HG02588 (cell line): ENCODE data around the gene TMTC4.

Experiments
- ATAC-seq: cut with Tn5 transposase; IDR thresholded peaks from one replicate; pipeline ENCODE4 v1.9.1; 2021; ENCODE audit warnings: mild to moderate bottlenecking, moderate library complexity; ENCODE audit not compliant: unreplicated experiment

Gene TMTC4

DNA sequence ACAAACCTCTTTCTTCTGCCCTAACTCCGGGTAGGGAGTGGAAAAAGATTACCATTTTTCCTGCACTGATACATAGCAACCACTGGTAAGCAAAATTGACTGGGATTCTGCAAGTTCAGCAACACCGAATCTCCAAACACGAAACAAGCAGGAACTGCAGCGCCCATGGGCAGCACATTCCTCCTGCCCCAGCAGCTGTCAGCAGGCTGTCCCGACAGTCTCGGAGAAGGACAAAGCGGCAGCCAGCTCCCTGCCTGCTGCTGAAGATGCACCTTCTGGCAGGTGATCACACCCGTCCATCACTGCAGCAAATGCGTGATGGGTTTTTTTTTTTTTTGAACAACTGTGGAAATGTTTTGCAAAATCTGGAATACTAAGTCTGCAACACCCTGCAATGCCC, 6.7 kb downstream of the TMTC4 start:
- no peak for ATAC-seq

GRCh38 chr13:100666124-100666523, 8.5 kb downstream of the TMTC4 start:
- no peak for ATAC-seq

DNA sequence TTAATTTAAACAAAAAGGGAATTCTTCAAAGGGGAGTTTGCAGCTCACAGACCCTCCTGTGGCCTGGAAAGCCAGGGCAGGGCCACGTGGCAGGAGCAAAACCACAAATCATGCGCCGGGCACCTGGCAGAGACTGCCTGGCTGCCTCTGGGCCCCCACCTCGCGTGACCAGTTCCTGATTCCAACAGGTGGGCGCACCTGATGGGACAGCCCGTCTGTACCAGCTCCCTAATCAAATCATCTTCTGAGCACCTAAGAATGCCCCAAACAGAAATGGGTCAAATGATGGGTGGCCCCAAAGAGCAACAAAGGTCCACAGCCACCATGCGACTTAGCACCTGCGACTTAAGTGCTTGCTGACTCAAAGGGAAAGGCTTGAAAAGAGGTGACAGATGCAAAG, 9.2 kb downstream of the TMTC4 start:
- no peak for ATAC-seq

DNA sequence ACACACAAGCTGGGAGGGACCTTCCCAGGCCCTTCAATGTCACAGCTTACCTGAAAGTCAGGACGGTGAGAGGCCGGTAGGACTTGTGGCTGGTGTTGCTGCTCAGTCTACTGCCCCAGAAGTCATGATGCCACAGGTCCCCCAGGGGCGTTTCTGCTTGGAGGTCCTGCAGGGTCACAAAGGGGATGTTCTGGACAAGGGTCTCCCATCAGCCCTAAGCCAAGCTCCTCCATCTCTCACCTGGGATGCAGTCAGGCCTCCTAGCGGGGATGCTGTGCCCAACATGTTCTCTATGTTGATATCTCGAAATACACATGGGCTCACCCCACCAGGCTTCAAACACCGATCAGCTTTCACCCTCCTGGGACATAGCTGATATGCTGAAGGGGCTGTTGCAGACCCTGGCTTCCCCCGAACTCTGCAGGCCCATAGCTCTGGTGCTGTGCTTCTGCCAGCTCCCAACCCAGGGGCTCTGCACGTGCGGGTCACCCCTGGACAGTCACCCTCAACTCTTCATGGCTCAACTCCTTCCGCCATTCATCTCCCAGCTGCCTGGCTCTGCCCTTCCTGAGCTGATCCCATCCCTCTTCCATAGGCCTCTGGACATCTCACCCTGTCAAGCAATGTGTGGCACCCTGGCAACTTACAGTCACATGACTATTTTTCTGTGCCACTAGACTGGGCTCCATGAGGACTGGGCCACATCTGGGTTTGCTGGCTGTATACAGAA, 10.3 kb downstream of the TMTC4 start:
- no peak for ATAC-seq

DNA sequence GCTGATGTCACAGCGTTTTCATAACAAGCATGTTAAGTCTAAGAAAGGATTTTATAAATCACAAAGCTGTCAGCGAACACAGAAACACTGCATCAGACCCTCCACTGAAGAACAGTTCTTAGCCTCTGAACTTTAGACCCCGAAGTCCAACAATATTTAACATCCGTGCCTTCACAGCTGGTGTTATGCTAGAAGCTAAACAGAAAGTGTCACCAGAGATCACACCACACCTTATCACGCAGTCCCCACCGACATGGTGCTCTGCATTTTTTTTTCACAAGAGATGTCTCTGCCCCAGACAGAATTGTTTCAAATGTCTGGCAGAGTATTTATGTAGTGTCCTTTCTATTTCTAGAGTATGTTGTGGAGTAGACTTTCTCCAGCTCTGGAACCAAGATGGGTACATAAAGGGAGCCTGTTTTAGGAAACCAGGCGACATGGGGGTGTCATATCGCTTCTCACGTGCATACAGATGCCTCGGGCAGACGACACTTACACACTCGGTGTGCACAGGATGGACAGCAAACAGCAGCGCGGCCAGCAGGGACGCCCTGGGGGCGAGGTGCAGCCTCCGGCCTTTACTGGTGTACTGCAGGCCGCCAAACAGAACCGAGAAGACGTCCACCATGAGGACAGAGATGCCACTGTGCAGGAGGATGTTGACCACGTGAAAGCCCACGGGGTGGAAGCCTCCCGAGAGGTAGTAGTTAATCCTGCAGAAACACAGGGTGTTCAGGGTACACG, 12.0 kb downstream of the TMTC4 start:
- ATAC-seq, result no peak

DNA sequence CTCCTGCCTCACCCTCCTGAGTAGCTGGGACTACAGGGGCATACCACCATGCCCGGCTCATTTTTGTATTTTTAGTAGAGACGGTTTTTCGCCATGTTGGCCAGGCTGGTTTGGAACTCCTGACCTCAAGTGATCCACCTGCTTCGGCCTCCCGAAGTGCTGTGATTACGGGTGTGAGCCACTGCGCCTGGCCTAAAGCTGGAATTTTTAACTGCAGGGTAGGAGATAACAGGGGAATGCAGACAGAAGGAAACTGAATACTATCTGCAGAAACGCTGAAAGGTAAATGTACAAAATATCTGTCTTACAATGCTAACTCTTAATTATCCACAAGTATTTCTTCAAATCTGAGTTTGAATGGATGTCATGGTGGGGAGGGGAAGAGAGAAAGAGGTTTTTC, 13.8 kb downstream of the TMTC4 start:
- ATAC-seq, result no peak

GRCh38 chr13:100659578-100659977, 15.0 kb downstream of the TMTC4 start:
- no peak for ATAC-seq

DNA sequence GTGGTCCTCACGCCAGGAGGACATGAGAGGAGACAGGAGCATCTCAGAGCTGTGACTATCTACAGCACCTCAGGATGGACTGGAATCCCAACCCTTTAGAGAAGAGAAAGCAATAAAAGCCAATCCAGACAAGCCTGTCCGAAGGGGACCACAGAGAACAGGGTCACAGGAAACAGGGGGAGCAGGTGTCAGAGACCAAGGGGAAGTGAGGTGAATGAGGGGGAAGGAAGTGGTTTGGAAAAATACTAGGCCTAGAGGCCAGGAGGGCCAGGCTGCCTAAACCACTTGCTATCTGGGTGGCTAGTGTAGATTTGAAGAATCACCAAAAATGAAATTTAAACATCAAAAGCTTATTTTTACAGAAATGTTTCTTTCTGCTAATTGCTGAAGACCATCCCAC, 16.2 kb downstream of the TMTC4 start:
- ATAC-seq, result no peak

GRCh38 chr13:100657881-100658315, 16.7 kb downstream of the TMTC4 start:
- no peak for ATAC-seq

DNA sequence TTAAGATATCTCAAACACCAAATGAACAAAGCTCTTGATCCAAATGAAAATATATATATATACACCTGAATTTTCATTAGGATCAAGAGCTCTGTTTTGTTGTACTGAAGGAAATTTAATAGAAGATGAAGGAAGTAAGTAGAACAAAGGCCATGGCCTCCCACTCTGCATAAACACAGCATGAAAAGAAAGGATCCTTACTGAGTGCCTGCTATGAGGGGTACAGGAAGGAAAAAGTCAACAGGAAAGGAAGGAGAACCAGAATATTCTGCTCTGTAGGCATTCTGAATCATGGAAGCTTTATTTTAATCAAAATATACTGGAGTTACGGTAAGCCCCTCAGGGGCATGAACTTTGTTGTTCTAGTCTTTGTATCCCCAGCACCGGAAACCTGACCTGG, 22.1 kb downstream of the TMTC4 start:
- no peak for ATAC-seq

DNA sequence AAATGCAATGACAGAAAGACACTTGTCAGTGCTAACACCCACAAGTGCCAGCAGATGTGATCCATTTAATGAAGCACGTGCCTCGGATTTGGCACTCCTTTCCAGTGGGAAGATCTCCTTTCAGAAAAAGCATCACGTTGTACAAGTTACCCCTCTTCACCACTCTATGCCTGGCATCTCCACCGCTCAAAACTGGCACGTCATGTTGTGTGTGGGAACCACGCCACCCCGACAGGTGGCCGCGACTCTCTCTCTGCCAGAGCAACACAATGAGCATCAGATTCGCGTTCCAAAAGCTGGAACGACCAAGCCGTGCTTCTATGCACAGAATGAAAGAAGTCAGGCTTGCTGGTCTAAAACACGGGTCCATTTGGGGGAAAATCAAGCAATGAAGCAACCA, 24.3 kb downstream of the TMTC4 start:
- ATAC-seq, result no peak

GRCh38 chr13:100648354-100648753, 26.2 kb downstream of the TMTC4 start:
- no peak for ATAC-seq

- no peak for ATAC-seq
Observed at GRCh38 chr13:100646871-100647270, 27.7 kb downstream of the TMTC4 start.

DNA sequence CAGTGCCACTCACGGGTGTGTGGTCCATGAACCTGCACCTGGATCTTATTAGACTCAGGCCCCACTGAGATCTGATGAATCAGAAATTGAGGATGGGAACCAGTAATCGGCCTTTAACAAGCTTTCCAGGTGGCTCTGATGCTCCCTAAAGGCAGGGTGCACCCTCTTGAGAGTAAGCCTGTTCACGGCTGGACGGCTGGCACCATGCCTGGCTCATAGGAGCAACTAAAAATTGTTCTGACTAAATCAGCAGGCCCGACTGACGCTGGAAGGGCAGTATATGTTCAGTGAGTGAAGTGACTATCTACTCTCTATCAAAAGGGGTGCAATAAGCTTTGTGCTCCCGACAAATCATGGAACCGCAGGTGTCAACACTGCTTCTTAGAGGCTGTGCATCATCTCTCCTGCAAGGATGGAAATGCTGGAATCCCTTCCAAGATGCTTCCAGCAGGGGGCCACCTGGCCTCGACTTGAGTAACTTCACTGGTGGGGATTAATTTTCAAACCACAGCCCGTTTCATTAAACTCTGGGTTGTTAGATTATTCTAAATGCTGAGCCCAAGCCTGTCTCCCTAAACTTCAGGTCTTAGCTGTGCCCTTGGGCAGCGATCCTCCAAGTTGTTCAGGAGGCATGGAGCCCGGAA, 28.4 kb downstream of the TMTC4 start:
- ATAC-seq, result no peak

DNA sequence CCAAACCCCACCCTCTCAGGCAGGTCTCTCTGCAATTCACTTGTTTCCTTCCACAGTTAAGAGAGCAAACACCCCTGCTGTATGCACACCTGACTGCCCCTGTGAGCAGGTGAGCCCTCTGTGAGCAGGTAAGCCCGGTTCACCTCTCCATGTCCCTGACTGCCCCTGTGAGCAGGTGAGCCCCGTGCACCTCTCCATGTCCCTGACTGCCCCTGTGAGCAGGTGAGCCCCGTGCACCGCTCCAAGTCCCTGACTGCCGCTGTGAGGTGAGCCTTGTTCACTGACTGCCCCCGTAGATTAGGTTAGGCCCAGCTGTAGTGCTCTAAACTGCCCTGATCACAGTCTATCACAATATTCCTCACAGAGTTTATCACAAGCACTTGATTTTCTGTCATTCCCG, 29.2 kb downstream of the TMTC4 start:
- ATAC-seq, result no peak

- no peak for ATAC-seq
Observed at GRCh38 chr13:100644371-100644770, 30.2 kb downstream of the TMTC4 start.

GRCh38 chr13:100637796-100638195, 36.8 kb downstream of the TMTC4 start:
- ATAC-seq, result no peak

- ATAC-seq, result no peak
Observed at GRCh38 chr13:100637380-100637779, 37.2 kb downstream of the TMTC4 start.

DNA sequence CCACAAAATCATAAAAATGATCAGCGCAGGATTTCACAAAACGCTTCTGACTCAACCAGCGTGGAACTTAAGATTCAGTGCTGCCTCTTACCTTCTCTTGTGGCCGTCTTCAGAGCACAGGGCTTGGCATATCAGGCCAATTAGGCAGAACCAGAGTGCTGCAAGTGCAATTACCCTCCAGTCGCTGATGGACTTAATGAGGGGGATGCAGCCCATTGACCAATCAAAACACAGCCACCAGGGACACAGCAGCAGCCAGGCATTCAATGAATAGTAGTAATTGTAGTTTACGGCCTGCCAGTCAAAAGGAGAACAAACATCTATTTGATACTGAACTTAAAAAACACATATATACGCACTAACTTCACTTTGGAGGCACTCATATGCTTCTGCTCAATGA, 38.2 kb downstream of the TMTC4 start:
- no peak for ATAC-seq

- ATAC-seq, result no peak
Observed at GRCh38 chr13:100636004-100636403, 38.6 kb downstream of the TMTC4 start.

GRCh38 chr13:100634696-100635095, 39.9 kb downstream of the TMTC4 start:
- no peak for ATAC-seq

- no peak for ATAC-seq
Observed at GRCh38 chr13:100633461-100633860, 41.1 kb downstream of the TMTC4 start.
